CD14-positive monocyte (primary cell): Measurements from ENCODE around the gene ADGRL3. TPM values are rescaled to one million over a fixed set of nuclear protein-coding genes. Genes with fewer than 3 reads are reported as not detected.

Experiments
- DNase-seq, 3 donors: peaks; one replicate each; pipeline ENCODE4 v3.0.0-alpha.2; 2011 to 2022
- H2AFZ ChIP-seq: 2 replicates; pipeline ENCODE4 v1.6.0; 2012; ENCODE audit warnings: mild to moderate bottlenecking, low read depth, low read length, inconsistent platforms; ENCODE audit not compliant: insufficient read depth, poor library complexity, severe bottlenecking
- H3K27ac ChIP-seq, 2 donors: 1 replicate in 1 of 2; 2 replicates in 1 of 2; pipeline ENCODE4 v1.5.1; 2012 to 2013; ENCODE audit warnings: low read length in 2 of 2, control low read depth in 1 of 2, inconsistent platforms in 1 of 2, low read depth in 1 of 2, mild to moderate bottlenecking in 1 of 2
- H3K27me3 ChIP-seq, 2 donors: one replicate each; pipeline versions ENCODE4 v1.6.0 to v1.6.1; 2011 to 2013; ENCODE audit warnings: low read length in 2 of 2; ENCODE audit not compliant: control insufficient read depth in 2 of 2, insufficient read depth in 2 of 2
- H3K36me3 ChIP-seq, 2 donors: replicated peaks in 1 of 2; 1 replicate in 1 of 2; 2 replicates in 1 of 2; pipeline versions ENCODE4 v1.5.1 to v1.6.1; 2012 to 2013; ENCODE audit warnings: low read length in 2 of 2, control low read depth in 1 of 2, inconsistent platforms in 1 of 2, mild to moderate bottlenecking in 1 of 2; ENCODE audit not compliant: insufficient read depth in 2 of 2, control insufficient read depth in 1 of 2
- H3K4me1 ChIP-seq, 2 donors: 1 replicate in 1 of 2; 2 replicates in 1 of 2; pipeline versions ENCODE4 v1.5.1 to v1.6.1; 2012 to 2013; ENCODE audit warnings: low read length in 2 of 2, control low read depth in 1 of 2, inconsistent platforms in 1 of 2, mild to moderate bottlenecking in 1 of 2, moderate library complexity in 1 of 2; ENCODE audit not compliant: insufficient read depth in 2 of 2, control insufficient read depth in 1 of 2
- H3K4me2 ChIP-seq: replicated peaks from 2 replicates; pipeline ENCODE3; 2012; ENCODE audit warnings: low read length, moderate library complexity, mild to moderate bottlenecking; ENCODE audit not compliant: poor library complexity, severe bottlenecking; ENCODE audit errors: extremely low read depth
- H3K4me3 ChIP-seq, 3 experiments: fragments of 200-600 bp in 1 of 3; sonication (generic) in 1 of 3; replicated peaks in 1 of 3; 1 replicate in 2 of 3; 2 replicates in 1 of 3; pipeline ENCODE4 v1.5.1; 2011 to 2013; ENCODE audit warnings: low read length in 3 of 3, mild to moderate bottlenecking in 3 of 3, control low read depth in 2 of 3, low read depth in 2 of 3, inconsistent platforms in 1 of 3, moderate library complexity in 1 of 3
- H3K79me2 ChIP-seq: 2 replicates; pipeline ENCODE4 v1.6.0; 2012; ENCODE audit warnings: mild to moderate bottlenecking, control low read depth, inconsistent platforms, low read length, moderate library complexity; ENCODE audit not compliant: insufficient read depth
- H3K9ac ChIP-seq: 2 replicates; pipeline ENCODE4 v1.6.0; 2017; ENCODE audit warnings: low read length, mild to moderate bottlenecking; ENCODE audit not compliant: insufficient read depth, poor library complexity, severe bottlenecking
- H3K9me3 ChIP-seq, 2 donors: replicated peaks in 1 of 2; 1 replicate in 1 of 2; 2 replicates in 1 of 2; pipeline versions ENCODE4 v1.5.1 to v1.6.1; 2012 to 2013; ENCODE audit warnings: low read length in 2 of 2, control low read depth in 1 of 2; ENCODE audit not compliant: control insufficient read depth in 1 of 2, insufficient read depth in 1 of 2
- H4K20me1 ChIP-seq: 2 replicates; pipeline ENCODE4 v1.6.0; 2012; ENCODE audit warnings: mild to moderate bottlenecking, low read length, control low read depth, moderate library complexity; ENCODE audit not compliant: insufficient read depth
- H3K27ac Mint-ChIP-seq, 7 donors: one replicate each; pipeline ENCODE4 v1.8.0; 2020; ENCODE audit warnings: mild to moderate bottlenecking in 7 of 7, mixed read lengths in 7 of 7, moderate library complexity in 6 of 7, inconsistent platforms in 2 of 7
- H3K27me3 Mint-ChIP-seq, 3 donors: one replicate each; pipeline ENCODE4 v1.8.0; 2021 to 2022; ENCODE audit warnings: low read depth in 3 of 3, mild to moderate bottlenecking in 3 of 3, mixed read lengths in 3 of 3, moderate library complexity in 3 of 3, inconsistent platforms in 1 of 3
- H3K36me3 Mint-ChIP-seq, 2 donors: one replicate each; pipeline ENCODE4 v1.8.0; 2020; ENCODE audit warnings: mixed read lengths in 2 of 2, inconsistent platforms in 1 of 2, mild to moderate bottlenecking in 1 of 2
- H3K4me1 Mint-ChIP-seq: one replicate; pipeline ENCODE4 v1.8.0; 2020; ENCODE audit warnings: mild to moderate bottlenecking, mixed read lengths
- H3K4me3 Mint-ChIP-seq, 2 donors: one replicate each; pipeline ENCODE4 v1.8.0; 2020; ENCODE audit warnings: mild to moderate bottlenecking in 2 of 2, mixed read lengths in 2 of 2, moderate library complexity in 1 of 2
- H3K9me3 Mint-ChIP-seq, 7 donors: one replicate each; pipeline ENCODE4 v1.8.0; 2020 to 2022; ENCODE audit warnings: mixed read lengths in 7 of 7, mild to moderate bottlenecking in 6 of 7, moderate library complexity in 6 of 7, inconsistent platforms in 2 of 7
- CTCF ChIP-seq: fragments of 200-600 bp; IDR thresholded peaks from one replicate; pipeline ENCODE4 v1.8.0; 2022; ENCODE audit warnings: antibody characterized with exemption, mild to moderate bottlenecking
- WGBS: methylation state at CpG from one replicate; pipeline ENCODE4 v1.1.5; 2013; ENCODE audit warnings: missing lambda C conversion rate; ENCODE audit not compliant: insufficient coverage; 5-methylcytosine and 5-hydroxymethylcytosine counted together
- intact Hi-C, 2 donors: fragments of 100-400 bp; cut with micrococcal nuclease; formaldehyde crosslinking; loops; one replicate each; pipeline versions ENCODE4 v1.15.0 to v1.15.1; 2023
- polyA plus RNA-seq, 3 donors: library from polyadenylated mRNA; depleted of rRNA in 1 of 3; unstranded in 2 of 3; stranded (reverse) in 1 of 3; fragments of 300-500 nt in 2 of 3; fragments of >200 nt in 1 of 3; fragmentation: Illumina TruSeq in 2 of 3; gene quantifications; 1 replicate in 2 of 3; 2 replicates in 1 of 3; pipeline ENCODE4 v1.2.3, GENCODE V29; 2012 to 2021

Gene ADGRL3
- polyA plus RNA-seq, 3 donors: not detected

- Histone ChIP-seq H3K4me2 (no peak overlapping the region), H3K79me2 (no peaks in the 10 kb centered on the region), H3K4me3 (no peak overlapping the region), H2AFZ (no peak overlapping the region), H3K27ac (no peak overlapping the region), H3K9me3 (no peaks in the 10 kb centered on the region), H3K27me3 (no peaks in the 10 kb centered on the region), H3K36me3 (no peaks in the 10 kb centered on the region), H4K20me1 (no peaks in the 10 kb centered on the region), H3K9ac (no peak overlapping the region), H3K4me1 (no peaks in the 10 kb centered on the region)
- Mint-ChIP-seq H3K36me3 (no peaks in the 10 kb centered on the region), H3K27ac (no peak overlapping the region), H3K9me3 (peaks cover 2 to 13% (median 5%) of the 10 kb centered on the region in 7 donors), H3K27me3 (peaks cover 0 to 1% (median 0%) of the 10 kb centered on the region in 3 donors), H3K4me1 (no peaks in the 10 kb centered on the region), H3K4me3 (no peak overlapping the region)
- 100% methylated on average over 4 of the region's 6 CpGs for WGBS
- intact Hi-C loops: no loop called here
- no peak for DNase-seq
- no peak for TF ChIP-seq CTCF
Measured at GRCh38 chr4:61853041-61853440, 652.9 kb downstream of the ADGRL3 start.

- no peaks in the 10 kb centered on the region for H3K36me3 Mint-ChIP-seq
- H3K79me2 ChIP-seq: no peaks in the 10 kb centered on the region
Measured at GRCh38 chr4:61860376-61860775, 660.2 kb downstream of the ADGRL3 start.

More at GRCh38 chr4:61860376-61860775, 660.2 kb downstream of the ADGRL3 start:
- DNase-seq: no peak
- no peaks in the 10 kb centered on the region for H3K4me1 Mint-ChIP-seq
- H3K27me3 ChIP-seq: no peaks in the 10 kb centered on the region
- intact Hi-C loops: no loop called here
- no peaks in the 10 kb centered on the region for H3K36me3 ChIP-seq
- H3K4me3 ChIP-seq: no peak overlapping the region
- H2AFZ ChIP-seq: no peak overlapping the region
- H3K27ac Mint-ChIP-seq: no peak overlapping the region
- no peak overlapping the region for H3K9ac ChIP-seq
- no peak overlapping the region for H3K4me3 Mint-ChIP-seq
- no peak overlapping the region for H3K4me2 ChIP-seq
- no peaks in the 10 kb centered on the region for H3K27me3 Mint-ChIP-seq
- H3K9me3 ChIP-seq: no peaks in the 10 kb centered on the region
- no peaks in the 10 kb centered on the region for H4K20me1 ChIP-seq
- no CpG with 5 or more reads among the region's 6 CpGs for WGBS
- no peaks in the 10 kb centered on the region for H3K4me1 ChIP-seq
- no peak overlapping the region for H3K27ac ChIP-seq
- H3K9me3 Mint-ChIP-seq: peaks cover 0 to 22% (median 7%) of the 10 kb centered on the region in 7 donors
- TF ChIP-seq CTCF: no peak
